GM12878 (cell line): ENCODE results near the gene HPS6. TPM values are rescaled to one million over a fixed set of nuclear protein-coding genes. Genes with fewer than 3 reads are reported as not detected.

Experiments used
- BHLHE40 ChIP-seq, 2 experiments: fragments of 450-650 bp in 1 of 2; IDR thresholded peaks; 2 replicates each; pipeline ENCODE4 v1.6.1; 2011 to 2017; ENCODE audit warnings: low read depth in 2 of 2, borderline replicate concordance in 1 of 2, improper control_type of control experiment in 1 of 2, low read length in 1 of 2, mild to moderate bottlenecking in 1 of 2
- ETV6 ChIP-seq, 2 experiments: fragments of 450-650 bp in 1 of 2; IDR thresholded peaks in 1 of 2; conservative IDR thresholded peaks in 1 of 2; 2 replicates each; pipeline ENCODE4 v1.6.1; 2014; ENCODE audit warnings: antibody characterized with exemption in 1 of 2, borderline replicate concordance in 1 of 2, low read depth in 1 of 2, mild to moderate bottlenecking in 1 of 2, moderate library complexity in 1 of 2
- JUNB ChIP-seq: IDR thresholded peaks from 2 replicates; pipeline ENCODE4 v1.6.1; 2016; ENCODE audit warnings: antibody characterized with exemption, mild to moderate bottlenecking
- LARP7 ChIP-seq: fragments of 450-650 bp; IDR thresholded peaks from 2 replicates; pipeline ENCODE4 v1.6.1; 2017; ENCODE audit warnings: mild to moderate bottlenecking
- MEF2A ChIP-seq: IDR thresholded peaks from 2 replicates; pipeline ENCODE4 v1.6.1; 2011; ENCODE audit warnings: low read depth, mild to moderate bottlenecking, low read length, moderate library complexity; ENCODE audit not compliant: insufficient read depth
- NFYB ChIP-seq: IDR thresholded peaks from 2 replicates; pipeline ENCODE4 v1.6.1; 2011; ENCODE audit warnings: low read depth, mild to moderate bottlenecking, low read length, improper control_type of control experiment, moderate library complexity; ENCODE audit not compliant: insufficient read depth
- NR2C2 ChIP-seq: IDR thresholded peaks from 2 replicates; pipeline ENCODE4 v1.6.1; 2011; ENCODE audit warnings: borderline replicate concordance, low read depth; ENCODE audit not compliant: control insufficient read depth, insufficient read length
- NR2F1 ChIP-seq: fragments of 450-650 bp; conservative IDR thresholded peaks from 2 replicates; pipeline ENCODE4 v1.6.1; 2017; ENCODE audit warnings: mild to moderate bottlenecking
- SIN3A ChIP-seq: IDR thresholded peaks from 2 replicates; pipeline ENCODE4 v1.6.1; 2012; ENCODE audit warnings: low read depth, low read length, improper control_type of control experiment
- SREBF2 ChIP-seq: IDR thresholded peaks from 2 replicates; pipeline ENCODE4 v1.6.1; 2012; ENCODE audit warnings: mild to moderate bottlenecking, low read length
- TAF1 ChIP-seq: IDR thresholded peaks from 2 replicates; pipeline ENCODE4 v1.6.1; 2011; ENCODE audit warnings: mild to moderate bottlenecking, low read depth, low read length, borderline replicate concordance
- TBL1XR1 ChIP-seq: IDR thresholded peaks from 2 replicates; pipeline ENCODE4 v1.6.1; 2012; ENCODE audit warnings: low read depth, low read length, improper control_type of control experiment
- YBX1 ChIP-seq: fragments of 450-650 bp; IDR thresholded peaks from 2 replicates; pipeline ENCODE4 v1.6.1; 2016; ENCODE audit warnings: antibody characterized with exemption
- ZNF217 ChIP-seq: fragments of 450-650 bp; IDR thresholded peaks from 2 replicates; pipeline ENCODE4 v1.6.1; 2017; ENCODE audit warnings: antibody characterized with exemption, mild to moderate bottlenecking
- ZNF384 ChIP-seq: IDR thresholded peaks from 2 replicates; pipeline ENCODE4 v1.6.1; 2012; ENCODE audit warnings: low read depth, mild to moderate bottlenecking, low read length, improper control_type of control experiment, borderline replicate concordance
- ZZZ3 ChIP-seq: IDR thresholded peaks from 2 replicates; pipeline ENCODE4 v1.6.1; 2011; ENCODE audit warnings: low read depth; ENCODE audit not compliant: control insufficient read depth, insufficient read length
- polyA plus RNA-seq, 11 experiments: library from polyadenylated mRNA; depleted of rRNA in 4 of 11; unstranded in 6 of 11; stranded (reverse) in 5 of 11; fragments of >200 nt; fragmentation: Nextera tagmentation in 4 of 11; fragmentation: Illumina TruSeq in 1 of 11; extraction: Ambion mirVana in 4 of 11; extraction: Trizol in 1 of 11; gene quantifications; 1 replicate in 1 of 11; 2 replicates in 10 of 11; pipeline versions ENCODE4 v1.2.1 to v1.2.3, GENCODE V29; 2011 to 2016; ENCODE audit warnings: inconsistent platforms in 2 of 11, missing spikeins in 2 of 11, low read depth in 1 of 11
- total RNA-seq, 4 experiments: library from RNA; depleted of rRNA in 3 of 4; stranded (reverse); fragments of >200 nt in 3 of 4; fragmentation: Illumina TruSeq in 1 of 4; extraction: Trizol in 1 of 4; gene quantifications; 2 replicates each; pipeline versions ENCODE4 v1.2.1 to v1.2.3, GENCODE V29; 2013 to 2021
- TF ChIP-seq, protein P1 (sequence below): fragments of 450-650 bp; IDR thresholded peaks from 2 replicates; pipeline ENCODE4 v1.6.1; 2016; ENCODE audit warnings: mild to moderate bottlenecking, moderate library complexity, borderline replicate concordance
- TF ChIP-seq, protein P2 (sequence below): fragments of 450-650 bp; IDR thresholded peaks from 2 replicates; pipeline ENCODE4 v1.6.1; 2017; ENCODE audit warnings: mild to moderate bottlenecking
- TF ChIP-seq, protein P3 (sequence below): fragments of 450-650 bp; formaldehyde crosslinking; IDR thresholded peaks from 2 replicates; pipeline ENCODE4 v1.5.0; 2022; ENCODE audit warnings: mild to moderate bottlenecking, missing genetic modification characterization

Gene HPS6
- total and polyA plus RNA-seq, 10 of the 15 experiments (the other 5 are each of a cell fraction or from before 2014, with no cell fraction given) = 1.4 to 28.0 (median 12.0) TPM

DNA sequence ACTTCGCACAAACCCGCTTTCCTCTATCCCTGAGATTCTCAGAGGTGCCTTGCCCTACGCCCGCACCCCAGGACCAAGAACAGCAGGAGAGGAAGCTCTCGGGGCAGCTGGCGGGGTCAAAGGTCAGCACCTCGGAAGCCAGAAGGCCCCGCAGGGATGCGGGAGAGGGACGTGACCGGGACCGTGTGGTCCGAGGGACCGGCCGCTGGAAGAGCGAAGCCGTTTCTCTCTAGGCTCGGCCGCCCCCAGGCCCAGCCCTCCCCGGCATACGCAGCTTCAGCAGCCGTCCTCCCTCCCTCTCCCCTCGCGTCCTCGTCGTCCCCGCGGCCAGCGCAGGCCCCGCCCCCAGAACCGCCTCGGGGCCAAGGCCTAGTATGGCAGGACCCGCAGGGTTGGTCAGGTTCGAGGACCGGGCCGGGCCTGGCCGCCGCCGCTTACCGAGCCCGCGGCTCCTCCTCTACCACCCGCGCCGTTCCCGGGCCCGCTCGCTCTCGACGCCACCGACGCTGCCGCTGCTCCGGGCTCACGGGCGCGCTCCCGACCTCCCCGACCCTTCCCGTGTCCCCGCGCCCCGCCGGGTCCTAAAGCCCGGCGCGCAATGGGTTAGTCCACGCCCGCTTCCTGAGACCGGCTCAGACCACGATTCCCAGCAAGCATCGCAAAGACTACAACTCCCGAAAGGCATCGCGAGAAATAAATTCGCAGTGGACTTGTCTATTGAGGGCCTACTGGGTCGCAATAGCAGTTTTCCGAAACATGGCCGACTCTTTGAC lies 9.3 kb upstream of the HPS6 start, which contains the start of gene ARMH3 (continued):
- TF ChIP-seq, protein P1, sequence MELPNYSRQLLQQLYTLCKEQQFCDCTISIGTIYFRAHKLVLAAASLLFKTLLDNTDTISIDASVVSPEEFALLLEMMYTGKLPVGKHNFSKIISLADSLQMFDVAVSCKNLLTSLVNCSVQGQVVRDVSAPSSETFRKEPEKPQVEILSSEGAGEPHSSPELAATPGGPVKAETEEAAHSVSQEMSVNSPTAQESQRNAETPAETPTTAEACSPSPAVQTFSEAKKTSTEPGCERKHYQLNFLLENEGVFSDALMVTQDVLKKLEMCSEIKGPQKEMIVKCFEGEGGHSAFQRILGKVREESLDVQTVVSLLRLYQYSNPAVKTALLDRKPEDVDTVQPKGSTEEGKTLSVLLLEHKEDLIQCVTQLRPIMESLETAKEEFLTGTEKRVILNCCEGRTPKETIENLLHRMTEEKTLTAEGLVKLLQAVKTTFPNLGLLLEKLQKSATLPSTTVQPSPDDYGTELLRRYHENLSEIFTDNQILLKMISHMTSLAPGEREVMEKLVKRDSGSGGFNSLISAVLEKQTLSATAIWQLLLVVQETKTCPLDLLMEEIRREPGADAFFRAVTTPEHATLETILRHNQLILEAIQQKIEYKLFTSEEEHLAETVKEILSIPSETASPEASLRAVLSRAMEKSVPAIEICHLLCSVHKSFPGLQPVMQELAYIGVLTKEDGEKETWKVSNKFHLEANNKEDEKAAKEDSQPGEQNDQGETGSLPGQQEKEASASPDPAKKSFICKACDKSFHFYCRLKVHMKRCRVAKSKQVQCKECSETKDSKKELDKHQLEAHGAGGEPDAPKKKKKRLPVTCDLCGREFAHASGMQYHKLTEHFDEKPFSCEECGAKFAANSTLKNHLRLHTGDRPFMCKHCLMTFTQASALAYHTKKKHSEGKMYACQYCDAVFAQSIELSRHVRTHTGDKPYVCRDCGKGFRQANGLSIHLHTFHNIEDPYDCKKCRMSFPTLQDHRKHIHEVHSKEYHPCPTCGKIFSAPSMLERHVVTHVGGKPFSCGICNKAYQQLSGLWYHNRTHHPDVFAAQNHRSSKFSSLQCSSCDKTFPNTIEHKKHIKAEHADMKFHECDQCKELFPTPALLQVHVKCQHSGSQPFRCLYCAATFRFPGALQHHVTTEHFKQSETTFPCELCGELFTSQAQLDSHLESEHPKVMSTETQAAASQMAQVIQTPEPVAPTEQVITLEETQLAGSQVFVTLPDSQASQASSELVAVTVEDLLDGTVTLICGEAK = no peak
- TF ChIP-seq MEF2A (no peak), ETV6 (conservative IDR thresholded peaks at IDR 0.05 in 1 of 2, IDR thresholded peaks at IDR 0.05 in 1 of 2; ENCODE audit: borderline replicate concordance in 1 of 2, low read depth in 1 of 2) (peak in 1 of 2 experiments; percentile 1; a peak in 1 of 4 replicates), YBX1 (no peak), ZZZ3 (no peak), TAF1 (peak; percentile 58; the same call in 1 of the 2 replicates), NR2C2 (peak; percentile 91), BHLHE40 (IDR thresholded peaks at IDR 0.05; ENCODE audit: borderline replicate concordance in 1 of 2, low read depth in 2 of 2, low read length in 1 of 2) (peak; percentile 79 to 91), ZNF384 (no peak), JUNB (no peak), ZNF217 (no peak), NFYB (no peak), TBL1XR1 (no peak), LARP7 (peak; percentile 99), SIN3A (peak; percentile 81), SREBF2 (no peak), NR2F1 (peak; percentile 100)
- TF ChIP-seq, protein P2, sequence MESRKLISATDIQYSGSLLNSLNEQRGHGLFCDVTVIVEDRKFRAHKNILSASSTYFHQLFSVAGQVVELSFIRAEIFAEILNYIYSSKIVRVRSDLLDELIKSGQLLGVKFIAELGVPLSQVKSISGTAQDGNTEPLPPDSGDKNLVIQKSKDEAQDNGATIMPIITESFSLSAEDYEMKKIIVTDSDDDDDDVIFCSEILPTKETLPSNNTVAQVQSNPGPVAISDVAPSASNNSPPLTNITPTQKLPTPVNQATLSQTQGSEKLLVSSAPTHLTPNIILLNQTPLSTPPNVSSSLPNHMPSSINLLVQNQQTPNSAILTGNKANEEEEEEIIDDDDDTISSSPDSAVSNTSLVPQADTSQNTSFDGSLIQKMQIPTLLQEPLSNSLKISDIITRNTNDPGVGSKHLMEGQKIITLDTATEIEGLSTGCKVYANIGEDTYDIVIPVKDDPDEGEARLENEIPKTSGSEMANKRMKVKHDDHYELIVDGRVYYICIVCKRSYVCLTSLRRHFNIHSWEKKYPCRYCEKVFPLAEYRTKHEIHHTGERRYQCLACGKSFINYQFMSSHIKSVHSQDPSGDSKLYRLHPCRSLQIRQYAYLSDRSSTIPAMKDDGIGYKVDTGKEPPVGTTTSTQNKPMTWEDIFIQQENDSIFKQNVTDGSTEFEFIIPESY = no peak
- TF ChIP-seq, protein P3, sequence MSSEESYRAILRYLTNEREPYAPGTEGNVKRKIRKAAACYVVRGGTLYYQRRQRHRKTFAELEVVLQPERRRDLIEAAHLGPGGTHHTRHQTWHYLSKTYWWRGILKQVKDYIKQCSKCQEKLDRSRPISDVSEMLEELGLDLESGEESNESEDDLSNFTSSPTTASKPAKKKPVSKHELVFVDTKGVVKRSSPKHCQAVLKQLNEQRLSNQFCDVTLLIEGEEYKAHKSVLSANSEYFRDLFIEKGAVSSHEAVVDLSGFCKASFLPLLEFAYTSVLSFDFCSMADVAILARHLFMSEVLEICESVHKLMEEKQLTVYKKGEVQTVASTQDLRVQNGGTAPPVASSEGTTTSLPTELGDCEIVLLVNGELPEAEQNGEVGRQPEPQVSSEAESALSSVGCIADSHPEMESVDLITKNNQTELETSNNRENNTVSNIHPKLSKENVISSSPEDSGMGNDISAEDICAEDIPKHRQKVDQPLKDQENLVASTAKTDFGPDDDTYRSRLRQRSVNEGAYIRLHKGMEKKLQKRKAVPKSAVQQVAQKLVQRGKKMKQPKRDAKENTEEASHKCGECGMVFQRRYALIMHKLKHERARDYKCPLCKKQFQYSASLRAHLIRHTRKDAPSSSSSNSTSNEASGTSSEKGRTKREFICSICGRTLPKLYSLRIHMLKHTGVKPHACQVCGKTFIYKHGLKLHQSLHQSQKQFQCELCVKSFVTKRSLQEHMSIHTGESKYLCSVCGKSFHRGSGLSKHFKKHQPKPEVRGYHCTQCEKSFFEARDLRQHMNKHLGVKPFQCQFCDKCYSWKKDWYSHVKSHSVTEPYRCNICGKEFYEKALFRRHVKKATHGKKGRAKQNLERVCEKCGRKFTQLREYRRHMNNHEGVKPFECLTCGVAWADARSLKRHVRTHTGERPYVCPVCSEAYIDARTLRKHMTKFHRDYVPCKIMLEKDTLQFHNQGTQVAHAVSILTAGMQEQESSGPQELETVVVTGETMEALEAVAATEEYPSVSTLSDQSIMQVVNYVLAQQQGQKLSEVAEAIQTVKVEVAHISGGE (CRISPR knock-in tag) = no peak
